Measurements from ENCODE around the gene NFYC.

Gene NFYC

GRCh38 chr1:40806731-40807695, 115.5 kb downstream of the NFYC start:
- no peak for DNase-seq (ENCODE audit: low read depth)
- no peak overlapping the region for H3K4me3 ChIP-seq (ENCODE audit: low read depth, low read length)

GRCh38 chr1:40808002-40808401, 116.5 kb downstream of the NFYC start:
- H3K4me3 ChIP-seq (ENCODE audit: low read depth, low read length): no peak overlapping the region
- DNase-seq (ENCODE audit: low read depth): no peak

- DNase-seq (ENCODE audit: low read depth): no peak
- no peak overlapping the region for H3K4me3 ChIP-seq (ENCODE audit: low read depth, low read length)
Observed at GRCh38 chr1:40808444-40808843, 116.9 kb downstream of the NFYC start.

- DNase-seq (ENCODE audit: low read depth): no peak
- no peak overlapping the region for H3K4me3 ChIP-seq (ENCODE audit: low read depth, low read length)
Observed at GRCh38 chr1:40808909-40809308, 117.4 kb downstream of the NFYC start.

GRCh38 chr1:40810927-40811326, 119.4 kb downstream of the NFYC start:
- DNase-seq (ENCODE audit: low read depth): no peak

GRCh38 chr1:40815420-40815819, 123.9 kb downstream of the NFYC start:
- H3K4me3 ChIP-seq (ENCODE audit: low read depth, low read length): no peak overlapping the region
- DNase-seq (ENCODE audit: low read depth): no peak

More at GRCh38 chr1:40810927-40811326, 119.4 kb downstream of the NFYC start:
- H3K4me3 ChIP-seq (ENCODE audit: low read depth, low read length): no peak overlapping the region

GRCh38 chr1:40817791-40818263, 126.3 kb downstream of the NFYC start:
- DNase-seq (ENCODE audit: low read depth): no peak

GRCh38 chr1:40818264-40818961, 126.9 kb downstream of the NFYC start:
- H3K4me3 ChIP-seq (ENCODE audit: low read depth, low read length): peak overlapping the region; percentile 49

More at GRCh38 chr1:40817791-40818263, 126.3 kb downstream of the NFYC start:
- peak overlapping the region; percentile 49 for H3K4me3 ChIP-seq (ENCODE audit: low read depth, low read length)

GRCh38 chr1:40819101-40819500, 127.6 kb downstream of the NFYC start:
- H3K4me3 ChIP-seq (ENCODE audit: low read depth, low read length): peak overlapping the region; percentile 49
- no peak for DNase-seq (ENCODE audit: low read depth)

More at GRCh38 chr1:40818264-40818961, 126.9 kb downstream of the NFYC start:
- DNase-seq (ENCODE audit: low read depth): no peak

GRCh38 chr1:40820251-40820797, 128.8 kb downstream of the NFYC start:
- no peak for DNase-seq (ENCODE audit: low read depth)

More at GRCh38 chr1:40820251-40820797, 128.8 kb downstream of the NFYC start:
- H3K4me3 ChIP-seq (ENCODE audit: low read depth, low read length): no peak overlapping the region
